RWPE2 (cell line): Measurements from ENCODE around the gene CLIC4.

Experiments
- ATAC-seq: fragments of 200-7000 bp; cut with Tn5 transposase; 3 replicates; pipeline ENCODE4 v1.9.1; 2021; ENCODE audit warnings: low read depth
- DNase-seq: peaks from one replicate; pipeline ENCODE4 v3.0.0-alpha.2; 2020; ENCODE audit warnings: low spot score
- H3K27ac ChIP-seq: fragments of 450-650 bp; 2 replicates; pipeline ENCODE4 v1.5.1; 2017; ENCODE audit warnings: mild to moderate bottlenecking; ENCODE audit not compliant: poor library complexity, severe bottlenecking
- H3K27me3 ChIP-seq: fragments of 250-450 bp; sonication (Bioruptor Pico); 2 replicates; pipeline ENCODE4 v1.5.1; 2021; ENCODE audit warnings: mild to moderate bottlenecking, moderate library complexity; ENCODE audit not compliant: insufficient read depth, poor library complexity, severe bottlenecking
- H3K36me3 ChIP-seq: fragments of 250-450 bp; sonication (Bioruptor Pico); 2 replicates; pipeline ENCODE4 v1.5.1; 2020; ENCODE audit warnings: low read depth, mild to moderate bottlenecking, moderate library complexity
- H3K4me1 ChIP-seq: fragments of 250-450 bp; sonication (Bioruptor Pico); 2 replicates; pipeline ENCODE4 v1.5.1; 2021; ENCODE audit warnings: mild to moderate bottlenecking, moderate library complexity; ENCODE audit not compliant: insufficient read depth, poor library complexity, severe bottlenecking
- H3K4me3 ChIP-seq: fragments of 250-450 bp; sonication (Bioruptor Pico); 2 replicates; pipeline ENCODE4 v1.5.1; 2021; ENCODE audit warnings: mild to moderate bottlenecking, moderate library complexity; ENCODE audit not compliant: severe bottlenecking
- H3K9me3 ChIP-seq: fragments of 250-450 bp; sonication (Bioruptor Pico); 2 replicates; pipeline ENCODE4 v1.5.1; 2021; ENCODE audit warnings: mild to moderate bottlenecking, moderate library complexity; ENCODE audit not compliant: severe bottlenecking
- TF ChIP-seq, protein P1 (sequence below): fragments of 450-650 bp; IDR thresholded peaks from one replicate; pipeline ENCODE4 v1.5.1; 2017; ENCODE audit warnings: mild to moderate bottlenecking, moderate library complexity; ENCODE audit not compliant: poor library complexity, severe bottlenecking

The CLIC4 gene

DNA sequence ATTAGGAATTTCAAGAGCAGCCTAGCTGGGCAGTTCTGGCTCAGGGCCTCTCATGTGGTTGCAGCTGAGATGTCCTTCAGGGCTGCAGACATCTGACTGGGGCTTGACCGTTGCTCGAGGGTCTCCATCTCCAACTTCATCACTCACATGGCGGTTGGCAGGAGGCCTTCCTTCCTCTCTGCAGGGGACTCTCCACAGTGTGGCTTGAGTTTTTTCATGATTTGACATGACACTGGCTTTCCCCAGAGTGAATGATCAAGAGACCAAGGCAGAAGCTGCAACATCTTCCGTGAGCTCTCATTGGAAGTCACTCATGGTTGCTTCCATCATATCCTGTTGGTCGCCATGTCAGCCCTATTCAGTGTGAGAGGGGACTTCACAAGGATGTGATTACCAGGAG, 110.2 kb downstream of the CLIC4 start:
- TF ChIP-seq, protein P1, sequence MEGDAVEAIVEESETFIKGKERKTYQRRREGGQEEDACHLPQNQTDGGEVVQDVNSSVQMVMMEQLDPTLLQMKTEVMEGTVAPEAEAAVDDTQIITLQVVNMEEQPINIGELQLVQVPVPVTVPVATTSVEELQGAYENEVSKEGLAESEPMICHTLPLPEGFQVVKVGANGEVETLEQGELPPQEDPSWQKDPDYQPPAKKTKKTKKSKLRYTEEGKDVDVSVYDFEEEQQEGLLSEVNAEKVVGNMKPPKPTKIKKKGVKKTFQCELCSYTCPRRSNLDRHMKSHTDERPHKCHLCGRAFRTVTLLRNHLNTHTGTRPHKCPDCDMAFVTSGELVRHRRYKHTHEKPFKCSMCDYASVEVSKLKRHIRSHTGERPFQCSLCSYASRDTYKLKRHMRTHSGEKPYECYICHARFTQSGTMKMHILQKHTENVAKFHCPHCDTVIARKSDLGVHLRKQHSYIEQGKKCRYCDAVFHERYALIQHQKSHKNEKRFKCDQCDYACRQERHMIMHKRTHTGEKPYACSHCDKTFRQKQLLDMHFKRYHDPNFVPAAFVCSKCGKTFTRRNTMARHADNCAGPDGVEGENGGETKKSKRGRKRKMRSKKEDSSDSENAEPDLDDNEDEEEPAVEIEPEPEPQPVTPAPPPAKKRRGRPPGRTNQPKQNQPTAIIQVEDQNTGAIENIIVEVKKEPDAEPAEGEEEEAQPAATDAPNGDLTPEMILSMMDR = no peak
- Histone ChIP-seq H3K36me3 (no peaks in the 10 kb centered on the region), H3K27ac (no peak overlapping the region), H3K4me1 (no peaks in the 10 kb centered on the region), H3K4me3 (no peak overlapping the region), H3K9me3 (no peaks in the 10 kb centered on the region), H3K27me3 (no peaks in the 10 kb centered on the region)
- DNase-seq = no peak
- no peak; the same call in 2 of the 3 replicates for ATAC-seq

DNA sequence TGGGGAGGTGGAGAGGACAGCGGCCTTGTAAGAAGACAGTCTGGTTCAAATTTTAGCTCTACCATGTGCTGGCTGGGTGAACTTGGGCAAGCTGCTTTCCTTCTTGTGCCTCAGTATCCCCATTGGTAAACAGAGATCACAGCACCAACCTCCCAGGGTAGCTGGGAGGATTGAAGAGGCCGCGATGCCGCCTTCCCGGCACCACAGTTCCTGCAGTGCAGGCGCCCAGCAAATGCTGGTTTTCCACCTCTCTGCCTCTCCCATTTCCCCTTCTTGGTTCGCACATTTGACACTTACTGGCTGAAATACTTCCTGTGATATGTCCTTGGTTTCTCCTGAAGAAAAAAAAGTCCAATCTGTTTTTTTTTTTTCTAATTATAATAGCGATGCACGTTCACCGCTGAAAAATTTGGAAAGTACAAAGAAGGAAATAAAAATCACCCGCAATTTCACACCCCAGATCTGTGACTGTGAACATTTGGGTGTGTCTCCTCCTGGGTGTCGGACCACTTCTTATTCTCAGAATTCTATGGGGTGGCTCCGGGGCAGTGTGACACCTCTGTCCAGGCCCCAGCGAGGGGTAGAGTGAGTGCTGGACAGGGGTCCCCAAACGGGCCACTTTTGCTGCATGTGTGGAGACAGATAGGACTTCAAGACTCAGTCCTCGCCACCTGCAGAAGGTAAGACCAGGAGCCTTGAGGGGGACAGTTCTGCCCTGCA, 111.7 kb downstream of the CLIC4 start:
- DNase-seq (no peak), ATAC-seq (no peak)
- Histone ChIP-seq H3K36me3 (no peaks in the 10 kb centered on the region), H3K27me3 (no peaks in the 10 kb centered on the region), H3K27ac (no peak overlapping the region), H3K4me3 (no peak overlapping the region), H3K4me1 (no peaks in the 10 kb centered on the region), H3K9me3 (no peaks in the 10 kb centered on the region)
- TF ChIP-seq, protein P1 = no peak

DNA sequence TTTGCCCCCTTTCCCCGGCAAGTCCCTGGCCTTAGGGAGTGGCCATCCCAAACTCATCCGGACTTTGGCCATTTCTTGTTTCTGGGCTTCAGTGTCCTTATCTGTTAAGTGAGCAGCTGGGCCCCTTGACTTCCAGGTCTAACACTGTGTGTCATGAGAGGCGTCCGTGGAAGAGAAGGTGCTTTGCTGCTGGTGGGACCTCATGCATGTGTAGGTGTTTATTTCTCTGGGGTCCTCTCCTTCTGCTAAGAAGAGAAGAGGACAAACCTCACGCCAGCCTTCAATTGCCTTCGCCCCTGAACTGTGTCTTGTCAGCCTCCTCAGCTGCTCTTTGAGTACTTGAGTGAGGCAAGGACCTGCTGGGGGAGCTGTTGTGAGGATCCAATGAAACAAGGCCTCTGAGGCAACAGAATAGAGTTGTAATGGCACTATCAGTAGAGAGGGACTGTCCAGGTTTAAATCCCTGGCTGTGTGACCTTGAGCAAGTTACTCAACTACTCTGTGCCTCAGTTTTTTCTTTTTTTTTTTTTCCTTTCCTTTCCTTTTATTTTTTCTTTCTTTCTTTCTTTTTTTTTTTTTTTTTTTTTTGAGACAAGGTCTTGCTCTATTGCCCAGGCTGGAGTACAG, 112.4 kb downstream of the CLIC4 start:
- Histone ChIP-seq H3K9me3 (no peaks in the 10 kb centered on the region), H3K27me3 (no peaks in the 10 kb centered on the region), H3K4me1 (no peaks in the 10 kb centered on the region), H3K36me3 (no peaks in the 10 kb centered on the region), H3K27ac (no peak overlapping the region), H3K4me3 (no peak overlapping the region)
- TF ChIP-seq, protein P1 = no peak
- ATAC-seq (no peak), DNase-seq (no peak)

DNA sequence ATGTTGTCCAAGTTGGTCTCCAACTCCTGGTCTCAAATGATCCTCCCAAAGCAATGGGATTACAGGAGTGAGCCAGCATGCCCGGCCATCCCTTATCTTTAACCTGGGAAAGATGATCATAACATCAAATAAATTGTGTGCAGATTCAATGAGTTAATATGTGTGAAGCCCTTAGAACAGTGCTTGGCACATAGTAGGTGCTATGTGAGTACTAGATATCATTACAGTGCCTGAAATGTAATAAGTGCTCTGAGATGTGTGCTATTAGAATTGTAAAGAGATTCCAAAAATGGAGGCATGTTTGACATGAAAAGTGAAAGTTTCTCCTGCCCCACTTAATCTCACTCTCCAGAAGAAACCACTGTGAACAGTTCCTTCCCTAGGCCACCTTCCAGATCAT, 113.0 kb downstream of the CLIC4 start:
- Histone ChIP-seq H3K4me1 (no peaks in the 10 kb centered on the region), H3K27ac (no peak overlapping the region), H3K27me3 (no peaks in the 10 kb centered on the region), H3K9me3 (no peaks in the 10 kb centered on the region), H3K4me3 (no peak overlapping the region), H3K36me3 (no peaks in the 10 kb centered on the region)
- ATAC-seq = no peak
- TF ChIP-seq, protein P1 = no peak
- no peak for DNase-seq
